Occipital lobe (tissue), 2 donors: ENCODE data around the gene TPGS2. TPM values are rescaled to one million over a fixed set of nuclear protein-coding genes. Genes with fewer than 3 reads are reported as not detected.
"Not testable (repeated sequence)": the region's sequence is repeated elsewhere in the genome, so short reads cannot be mapped to it uniquely, and the experiment has no call there.

Experiments
- DNase-seq: peaks from one replicate; lab custom pipeline; 2025; lab: John Stamatoyannopoulos, UW
- total RNA-seq: library from RNA; depleted of rRNA; stranded (reverse); fragments of >200 nt; gene quantifications from one replicate; pipeline ENCODE4 v1.2.3, GENCODE V29; 2014

TPGS2 gene
- total RNA-seq: 101 TPM

GRCh38 chr18:36828630-36829361 is at the start of gene TPGS2, which contains the start of gene KIAA1328:
Gene TPGS2 (minus strand): TSS chr18:36829002. CDS start chr18:36828767, 235 bp downstream.
Gene KIAA1328 (plus strand): TSS chr18:36829127. CDS start chr18:36829139, 12 bp downstream.
- DNase-seq: peak; percentile 80

DNA sequence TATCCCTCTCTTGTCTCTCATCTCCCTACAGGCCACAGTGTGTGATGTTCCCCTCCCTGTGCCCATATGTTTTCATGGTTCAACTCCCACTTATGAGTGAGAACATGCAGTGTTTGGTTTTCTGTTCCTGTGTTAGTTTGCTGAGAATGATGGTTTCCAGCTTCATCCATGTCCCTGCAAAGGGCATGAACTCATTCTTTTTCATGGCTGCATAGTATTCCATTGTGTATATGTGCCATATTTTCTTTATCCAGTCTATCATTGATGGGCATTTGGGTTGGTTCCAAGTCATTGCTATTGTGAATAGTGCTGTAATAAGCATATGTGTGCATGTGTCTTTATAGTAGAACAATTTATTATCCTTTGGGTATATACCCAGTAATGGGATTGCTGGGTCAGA is 45.0 kb upstream of the TPGS2 start:
- DNase-seq: not testable (repeated sequence)

GRCh38 chr18:36872329-36872728 is 43.5 kb upstream of the TPGS2 start:
- no peak for DNase-seq

DNA sequence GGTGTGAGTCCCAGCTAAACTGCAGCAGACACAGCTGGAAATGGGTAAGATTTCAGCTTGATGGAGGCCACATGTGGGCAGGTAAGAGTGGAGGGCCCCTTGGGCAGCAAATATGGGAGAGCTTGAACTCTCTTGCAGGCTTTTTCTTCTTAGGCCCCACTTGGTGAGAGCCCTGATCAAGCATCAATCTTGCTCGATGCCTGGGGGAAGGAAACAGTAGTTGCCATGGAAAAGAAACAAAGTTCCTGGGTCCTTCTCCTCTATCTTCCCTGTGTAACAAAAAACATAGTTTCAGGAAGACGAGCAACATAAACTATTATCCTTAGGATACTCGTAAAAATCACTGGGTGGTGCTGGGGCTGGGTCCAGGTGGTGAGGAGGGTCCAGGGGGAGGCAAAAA is 43.0 kb upstream of the TPGS2 start:
- DNase-seq: no peak

DNA sequence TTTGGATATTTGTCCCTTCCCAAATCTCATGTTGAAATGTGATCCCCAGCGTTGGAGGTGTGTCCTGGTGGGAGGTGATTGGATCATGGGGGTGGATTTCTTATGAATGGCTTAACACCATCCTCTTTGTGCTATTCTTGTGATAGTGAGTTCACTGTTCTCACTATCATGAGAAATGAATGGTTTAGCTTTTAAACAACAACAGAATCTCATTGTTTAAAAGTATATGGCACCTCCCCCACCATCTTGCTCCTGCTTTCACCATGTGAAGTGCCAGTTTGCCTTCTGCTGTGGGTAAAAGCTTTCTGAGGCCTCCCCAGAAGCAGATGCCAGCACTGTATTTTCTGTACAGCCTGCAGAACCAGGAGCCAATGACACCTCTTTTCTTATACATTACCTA is 38.3 kb upstream of the TPGS2 start:
- DNase-seq: no peak

- DNase-seq: no peak
Measured at GRCh38 chr18:36862182-36862581, 33.4 kb upstream of the TPGS2 start.

GRCh38 chr18:36856815-36857214 is 28.0 kb upstream of the TPGS2 start:
- no peak for DNase-seq

- DNase-seq: no peak
Measured at GRCh38 chr18:36851202-36851590, 22.4 kb upstream of the TPGS2 start.

DNA sequence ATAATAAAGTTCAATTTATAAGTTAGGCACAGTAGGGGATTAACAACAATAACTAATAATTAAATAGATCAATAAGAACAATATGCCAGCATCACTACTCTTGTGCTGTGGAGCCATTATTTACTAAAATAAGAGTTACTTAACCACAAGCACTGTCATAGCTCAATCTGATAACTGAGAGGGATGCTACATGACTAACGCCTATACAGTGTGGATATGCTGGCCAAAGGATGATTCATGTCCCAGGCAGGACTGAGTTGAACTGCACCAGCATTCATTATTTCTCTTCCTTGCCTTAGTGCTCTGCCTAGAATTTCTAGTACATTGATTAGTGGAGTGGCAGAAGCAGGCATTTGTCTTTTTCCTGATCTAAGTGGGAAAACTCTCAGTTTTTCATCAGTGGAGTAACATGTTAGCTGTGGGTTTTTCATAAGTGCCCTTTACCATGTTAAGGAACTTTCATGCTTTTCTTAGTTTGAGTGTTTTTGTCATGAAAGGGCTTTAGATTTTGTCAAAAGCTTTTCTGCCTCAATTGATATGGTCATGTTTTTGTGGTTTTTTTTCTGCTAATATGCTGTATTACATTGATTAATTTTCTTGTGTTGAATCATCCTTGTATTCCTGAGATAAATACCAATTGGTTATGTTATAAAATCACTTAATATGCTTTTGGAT is 21.9 kb upstream of the TPGS2 start:
- no peak for DNase-seq

- DNase-seq: no peak
Measured at GRCh38 chr18:36849288-36850006, 20.6 kb upstream of the TPGS2 start.

DNA sequence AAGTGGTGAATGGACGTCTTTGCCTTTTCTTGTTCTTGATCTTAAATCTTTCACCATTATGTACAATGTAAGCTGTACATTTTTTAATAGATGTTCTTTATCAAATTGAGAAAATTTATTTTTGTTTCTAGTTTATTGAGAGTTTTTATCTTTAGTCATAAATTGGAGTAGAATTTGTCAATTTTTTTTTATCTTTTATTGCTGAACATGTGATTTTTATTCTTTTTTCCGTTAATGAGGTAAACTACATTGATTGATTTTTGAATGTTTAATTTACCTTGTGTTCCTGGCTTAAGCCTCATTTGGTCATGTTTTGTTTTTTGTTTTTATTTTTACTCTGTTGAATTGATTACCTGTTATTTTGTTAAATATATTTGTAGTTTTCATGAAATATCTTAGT is 19.8 kb upstream of the TPGS2 start:
- no peak for DNase-seq

DNA sequence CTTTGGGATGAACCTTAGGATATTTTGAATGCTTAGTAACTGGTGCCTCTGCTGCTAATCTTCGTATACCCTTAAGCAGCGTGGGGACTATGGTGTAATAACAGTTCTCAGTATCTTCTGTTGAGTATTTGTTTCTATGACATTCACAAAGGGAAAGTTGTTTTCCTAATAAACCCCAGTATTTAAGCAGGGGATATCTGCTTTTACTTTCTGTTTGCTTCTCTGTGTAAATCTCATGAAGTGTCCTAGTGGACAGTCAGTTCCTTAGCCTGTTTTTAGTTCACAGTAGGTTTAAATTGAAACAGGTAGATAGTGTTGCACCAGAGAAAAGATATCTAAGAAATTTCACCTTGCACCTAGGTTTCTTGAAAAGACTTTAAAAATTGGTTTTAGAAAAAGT is 15.0 kb upstream of the TPGS2 start:
- no peak for DNase-seq

GRCh38 chr18:36843199-36843598 is 14.4 kb upstream of the TPGS2 start:
- no peak for DNase-seq

- DNase-seq: no peak
Measured at GRCh38 chr18:36839835-36840234, 11.0 kb upstream of the TPGS2 start.

DNA sequence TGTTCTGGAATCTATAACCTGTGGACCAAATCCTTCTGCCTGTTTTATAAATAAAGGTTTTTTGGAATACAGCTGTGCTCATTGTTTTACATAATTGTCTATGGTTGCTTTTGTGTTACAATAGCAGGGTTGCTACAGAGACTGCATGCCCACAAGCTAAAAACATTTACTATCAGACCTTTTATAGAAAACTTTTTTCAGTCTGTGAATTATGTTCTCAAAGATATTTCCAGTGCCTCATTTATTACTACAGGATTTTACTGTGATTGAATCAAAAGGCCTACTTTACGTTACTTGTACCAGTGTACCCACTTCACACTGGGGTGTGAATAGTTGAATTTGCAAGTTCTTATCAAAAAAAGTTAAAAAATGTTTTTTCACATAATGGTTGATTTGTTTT is 7.1 kb upstream of the TPGS2 start:
- no peak for DNase-seq

- DNase-seq: no peak
Measured at GRCh38 chr18:36833120-36833519, 4.3 kb upstream of the TPGS2 start.

GRCh38 chr18:36831139-36831538 is 2.3 kb upstream of the TPGS2 start:
- DNase-seq: no peak

DNA sequence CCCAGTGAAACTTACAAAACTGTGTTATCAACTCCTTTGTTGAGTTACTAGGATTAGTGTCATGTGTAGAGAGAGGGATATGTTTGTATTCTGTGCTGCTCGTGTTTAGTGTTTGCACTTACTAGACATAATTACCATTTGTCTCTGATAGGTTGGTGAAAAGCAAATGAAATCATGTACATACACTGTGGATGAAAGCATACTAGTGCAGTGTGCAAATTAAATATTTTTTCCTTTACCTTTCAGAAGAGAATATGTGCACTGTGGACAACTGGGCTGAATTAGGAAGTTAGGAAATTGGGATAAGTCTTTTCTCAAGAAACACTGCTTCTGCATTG is 1.3 kb upstream of the TPGS2 start:
- no peak for DNase-seq

GRCh38 chr18:36829362-36830157 is 758 bp upstream of the TPGS2 start:
- DNase-seq: no peak

DNA sequence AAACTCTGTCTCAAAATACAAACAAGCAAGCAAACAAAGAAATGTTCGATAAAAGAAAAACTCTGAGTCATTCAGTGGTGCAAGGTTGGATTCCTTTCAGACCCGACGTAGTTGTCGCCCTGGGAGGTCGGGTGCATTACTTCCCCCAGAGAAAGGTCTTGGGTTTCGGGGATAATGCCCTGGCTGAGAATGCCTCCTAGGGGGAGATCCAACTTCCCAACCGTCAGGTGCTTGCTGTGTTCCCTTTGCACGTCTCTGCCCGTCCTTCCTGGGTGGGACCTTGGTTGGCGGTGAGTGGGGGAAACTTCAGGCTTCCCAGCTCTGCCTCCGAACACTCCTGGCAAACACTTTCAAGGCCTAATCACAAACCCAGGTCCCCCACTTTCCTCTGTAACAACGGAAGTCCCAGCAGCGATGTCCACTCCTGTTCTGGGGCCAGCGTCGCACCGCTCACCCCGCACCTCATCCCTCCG is 609 bp downstream of the TPGS2 start:
- peak; percentile 40 for DNase-seq

- no peak for DNase-seq
Measured at GRCh38 chr18:36826556-36826955, 2.2 kb downstream of the TPGS2 start.

DNA sequence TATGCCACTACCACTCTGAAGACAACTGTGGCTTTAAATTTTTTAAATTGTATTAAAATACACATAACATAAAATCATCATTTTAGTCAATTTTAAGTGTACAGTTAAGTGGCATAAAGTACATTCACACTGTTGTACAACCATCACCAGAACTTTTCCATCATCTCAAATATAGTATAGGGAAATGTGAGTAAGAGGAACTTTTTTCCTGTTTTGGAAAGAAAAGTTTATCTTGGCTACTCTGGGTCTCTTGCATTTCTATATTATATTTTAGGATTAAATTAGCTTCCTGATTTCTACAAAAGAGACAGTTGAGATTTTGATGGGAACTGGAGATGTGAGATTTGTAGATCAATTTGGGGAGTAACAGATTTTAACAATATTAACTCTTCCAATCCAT is 3.3 kb downstream of the TPGS2 start:
- DNase-seq: no peak
